Liver (tissue), 9 donors: ENCODE data around the gene ANKFN1. TPM values are rescaled to one million over a fixed set of nuclear protein-coding genes. Genes with fewer than 3 reads are reported as not detected.

Experiments
- DNase-seq: peaks from one replicate; pipeline ENCODE4 v3.0.0-alpha.2; 2017; ENCODE audit warnings: low spot score
- H3K27ac ChIP-seq, 2 donors: one replicate each; pipeline ENCODE4 v1.7.0; 2013; ENCODE audit warnings: inconsistent platforms in 2 of 2, low read length in 2 of 2, control low read depth in 1 of 2, low read depth in 1 of 2, mild to moderate bottlenecking in 1 of 2
- H3K27me3 ChIP-seq, 4 donors: one replicate each; pipeline versions ENCODE4 v1.6.1 to v1.7.0; 2013; ENCODE audit warnings: low read length in 3 of 4, inconsistent platforms in 1 of 4, mild to moderate bottlenecking in 1 of 4, moderate library complexity in 1 of 4; ENCODE audit not compliant: control insufficient read depth in 4 of 4, insufficient read depth in 4 of 4
- H3K36me3 ChIP-seq, 4 donors: one replicate each; pipeline versions ENCODE4 v1.6.1 to v1.7.0; 2013; ENCODE audit warnings: low read length in 3 of 4, mild to moderate bottlenecking in 3 of 4, low read depth in 1 of 4, moderate library complexity in 1 of 4; ENCODE audit not compliant: control insufficient read depth in 4 of 4, insufficient read depth in 3 of 4
- H3K4me1 ChIP-seq, 4 donors: one replicate each; pipeline versions ENCODE4 v1.6.1 to v1.7.0; 2013; ENCODE audit warnings: low read length in 3 of 4, mild to moderate bottlenecking in 3 of 4, moderate library complexity in 1 of 4; ENCODE audit not compliant: control insufficient read depth in 4 of 4, insufficient read depth in 4 of 4
- H3K4me3 ChIP-seq, 3 donors: one replicate each; pipeline versions ENCODE4 v1.6.1 to v1.7.0; 2013; ENCODE audit warnings: low read length in 3 of 3, control low read depth in 1 of 3, low read depth in 1 of 3, mild to moderate bottlenecking in 1 of 3
- H3K9ac ChIP-seq, 2 donors: one replicate each; pipeline ENCODE4 v1.7.0; 2013; ENCODE audit warnings: low read length in 2 of 2, mild to moderate bottlenecking in 2 of 2, moderate library complexity in 2 of 2, control low read depth in 1 of 2, low read depth in 1 of 2
- H3K9me3 ChIP-seq, 4 donors: one replicate each; pipeline versions ENCODE4 v1.6.1 to v1.7.0; 2013; ENCODE audit warnings: low read length in 3 of 4; ENCODE audit not compliant: control insufficient read depth in 4 of 4
- ATF3 ChIP-seq: IDR thresholded peaks from 2 replicates; pipeline ENCODE4 v1.6.1; 2016; ENCODE audit warnings: antibody characterized with exemption
- EGR1 ChIP-seq, 2 donors: IDR thresholded peaks; 2 replicates each; pipeline ENCODE4 v1.6.1; 2016 to 2018; ENCODE audit warnings: antibody characterized with exemption in 2 of 2, low read depth in 2 of 2
- FOXA2 ChIP-seq: IDR thresholded peaks from 2 replicates; pipeline ENCODE4 v1.6.1; 2016; ENCODE audit warnings: antibody characterized with exemption
- GABPA ChIP-seq, 2 donors: IDR thresholded peaks in 1 of 2; conservative IDR thresholded peaks in 1 of 2; 2 replicates each; pipeline ENCODE4 v1.6.1; 2016; ENCODE audit warnings: antibody characterized with exemption in 2 of 2, mild to moderate bottlenecking in 1 of 2, moderate library complexity in 1 of 2
- HNF4A ChIP-seq, 2 donors: conservative IDR thresholded peaks; 2 replicates each; pipeline ENCODE4 v1.6.1; 2016; ENCODE audit warnings: antibody characterized with exemption in 2 of 2, mild to moderate bottlenecking in 2 of 2
- HNF4G ChIP-seq: IDR thresholded peaks from 2 replicates; pipeline ENCODE4 v1.6.1; 2016; ENCODE audit warnings: antibody characterized with exemption
- JUND ChIP-seq, 2 donors: IDR thresholded peaks; 2 replicates each; pipeline ENCODE4 v1.6.1; 2016; ENCODE audit warnings: antibody characterized with exemption in 2 of 2
- MAX ChIP-seq: IDR thresholded peaks from 2 replicates; pipeline ENCODE4 v1.6.1; 2016; ENCODE audit warnings: antibody characterized with exemption
- NR2F2 ChIP-seq: IDR thresholded peaks from 2 replicates; pipeline ENCODE4 v1.6.1; 2016; ENCODE audit warnings: antibody characterized with exemption
- REST ChIP-seq: IDR thresholded peaks from 2 replicates; pipeline ENCODE4 v1.6.1; 2016; ENCODE audit warnings: antibody characterized with exemption, mild to moderate bottlenecking
- RXRA ChIP-seq, 2 donors: IDR thresholded peaks; 2 replicates each; pipeline ENCODE4 v1.6.1; 2017 to 2018; ENCODE audit warnings: antibody characterized with exemption in 2 of 2, mild to moderate bottlenecking in 1 of 2
- SP1 ChIP-seq: IDR thresholded peaks from 2 replicates; pipeline ENCODE4 v1.6.1; 2018; ENCODE audit warnings: antibody characterized with exemption, mild to moderate bottlenecking
- TAF1 ChIP-seq: conservative IDR thresholded peaks from 2 replicates; pipeline ENCODE4 v1.6.1; 2016; ENCODE audit warnings: antibody characterized with exemption, mild to moderate bottlenecking
- YY1 ChIP-seq: IDR thresholded peaks from 2 replicates; pipeline ENCODE4 v1.6.1; 2016; ENCODE audit warnings: antibody characterized with exemption, mild to moderate bottlenecking
- ZBTB33 ChIP-seq: IDR thresholded peaks from 2 replicates; pipeline ENCODE4 v1.6.1; 2016; ENCODE audit warnings: antibody characterized with exemption
- WGBS: extraction: QIAGEN DNeasy Blood & Tissue Kit; methylation state at CpG from one replicate; pipeline ENCODE4 v1.1.7; 2013; 5-methylcytosine and 5-hydroxymethylcytosine counted together
- polyA plus RNA-seq, 2 donors: library from polyadenylated mRNA; stranded (reverse) in 1 of 2; unstranded in 1 of 2; fragments of 200-250 nt in 1 of 2; fragments of >200 nt in 1 of 2; fragmentation: Nextera tagmentation in 1 of 2; extraction: Ambion mirVana in 1 of 2; gene quantifications; one replicate each; pipeline versions ENCODE4 v1.2.1 to v1.2.3, GENCODE V29; 2013 to 2015
- total RNA-seq, 2 donors: library from RNA; depleted of rRNA; stranded (reverse); fragments of >200 nt; gene quantifications; one replicate each; pipeline ENCODE4 v1.2.3, GENCODE V29; 2014
- donor health status: healthy.
- donor health status: healthy.
- donor health status: healthy.
- donor health status: healthy.
- donor health status: healthy.

Gene ANKFN1
- total and polyA plus RNA-seq, 4 donors = not detected

GRCh38 chr17:56471696-56472095 is 318.4 kb downstream of the ANKFN1 start:
- H3K4me1 ChIP-seq = no peaks in the 10 kb centered on the region
- TF ChIP-seq YY1 (no peak), ZBTB33 (no peak), RXRA (IDR thresholded peaks at IDR 0.05) (no peak), NR2F2 (no peak), TAF1 (no peak), GABPA (IDR thresholded peaks at IDR 0.05 in 1 of 2, conservative IDR thresholded peaks at IDR 0.05 in 1 of 2) (no peak), ATF3 (no peak), EGR1 (IDR thresholded peaks at IDR 0.05; ENCODE audit: low read depth in 2 of 2) (no peak), SP1 (no peak), HNF4G (no peak), HNF4A (conservative IDR thresholded peaks at IDR 0.05) (no peak), REST (no peak)
- DNase-seq = no peak
- no peak overlapping the region for H3K27ac ChIP-seq
- peaks cover 0 to 5% (median 0%) of the 10 kb centered on the region in 4 donors for H3K27me3 ChIP-seq
- WGBS = 87% methylated on average over 3 of the region's 3 CpGs
- no peaks in the 10 kb centered on the region for H3K9me3 ChIP-seq
- H3K4me3 ChIP-seq = no peak overlapping the region
- no peaks in the 10 kb centered on the region for H3K36me3 ChIP-seq
- no peak overlapping the region for H3K9ac ChIP-seq

- 68% methylated on average over 1 of the region's 1 CpG for WGBS
Observed at GRCh38 chr17:56475116-56475515, 321.8 kb downstream of the ANKFN1 start.

More at GRCh38 chr17:56475116-56475515, 321.8 kb downstream of the ANKFN1 start:
- Histone ChIP-seq H3K27ac (no peak overlapping the region), H3K4me1 (no peaks in the 10 kb centered on the region), H3K4me3 (no peak overlapping the region), H3K9ac (no peak overlapping the region), H3K36me3 (no peaks in the 10 kb centered on the region), H3K27me3 (peaks cover 0 to 5% (median 0%) of the 10 kb centered on the region in 4 donors), H3K9me3 (no peaks in the 10 kb centered on the region)
- TF ChIP-seq ATF3 = no peak
- TF ChIP-seq HNF4A (conservative IDR thresholded peaks at IDR 0.05) = no peak
- TF ChIP-seq NR2F2 = no peak
- no peak for TF ChIP-seq HNF4G
- no peak for TF ChIP-seq JUND (IDR thresholded peaks at IDR 0.05)
- TF ChIP-seq MAX = no peak
- no peak for TF ChIP-seq YY1
- TF ChIP-seq FOXA2 = no peak
- DNase-seq = no peak
